ENCODE data around the gene SYNE1. TPM values are rescaled to one million over a fixed set of nuclear protein-coding genes. Genes with fewer than 3 reads are reported as not detected.

Gene SYNE1
- total RNA-seq, 1 experiment from 2014 or later, result 0.85 TPM

GRCh38 chr6:152309648-152310047 lies 327.5 kb downstream of the SYNE1 start:
- DNase-seq (ENCODE audit: low spot score), result no peak
- in situ Hi-C loops (cut with HindIII; ENCODE audit: low sequenced_read_pairs), result no loop called here

GRCh38 chr6:152309006-152309405 lies 328.2 kb downstream of the SYNE1 start:
- in situ Hi-C loops (cut with HindIII; ENCODE audit: low sequenced_read_pairs), result no loop called here

GRCh38 chr6:152308306-152308705 lies 328.9 kb downstream of the SYNE1 start:
- DNase-seq (ENCODE audit: low spot score), result no peak
- in situ Hi-C loops (cut with HindIII; ENCODE audit: low sequenced_read_pairs), result no loop called here

More at GRCh38 chr6:152309006-152309405, 328.2 kb downstream of the SYNE1 start:
- DNase-seq (ENCODE audit: low spot score), result no peak

GRCh38 chr6:152305672-152306071 lies 331.5 kb downstream of the SYNE1 start:
- no peak for DNase-seq (ENCODE audit: low spot score)
- in situ Hi-C loops (cut with HindIII; ENCODE audit: low sequenced_read_pairs), result no loop called here

- in situ Hi-C loops (cut with HindIII; ENCODE audit: low sequenced_read_pairs), result no loop called here
- DNase-seq (ENCODE audit: low spot score), result peak; percentile 93
These were observed 335.2 kb downstream of the SYNE1 start for GRCh38 chr6:152301765-152302568.

- in situ Hi-C loops (cut with HindIII; ENCODE audit: low sequenced_read_pairs), result no loop called here
- peak; percentile 40 for DNase-seq (ENCODE audit: low spot score)
These were observed 336.0 kb downstream of the SYNE1 start for GRCh38 chr6:152301021-152301764.

GRCh38 chr6:152300517-152300916 lies 336.6 kb downstream of the SYNE1 start:
- DNase-seq (ENCODE audit: low spot score), result peak; percentile 67
- in situ Hi-C loops (cut with HindIII; ENCODE audit: low sequenced_read_pairs), result no loop called here

GRCh38 chr6:152298848-152299735 lies 338.1 kb downstream of the SYNE1 start:
- in situ Hi-C loops (cut with HindIII; ENCODE audit: low sequenced_read_pairs), result no loop called here

GRCh38 chr6:152298055-152298647 lies 339.0 kb downstream of the SYNE1 start:
- DNase-seq (ENCODE audit: low spot score), result peak; percentile 68
- in situ Hi-C loops (cut with HindIII; ENCODE audit: low sequenced_read_pairs), result no loop called here

More at GRCh38 chr6:152298848-152299735, 338.1 kb downstream of the SYNE1 start:
- peak; percentile 84 for DNase-seq (ENCODE audit: low spot score)

- in situ Hi-C loops (cut with HindIII; ENCODE audit: low sequenced_read_pairs), result no loop called here
- peak; percentile 16 for DNase-seq (ENCODE audit: low spot score)
These were observed 340.4 kb downstream of the SYNE1 start for GRCh38 chr6:152296648-152297376.

- in situ Hi-C loops (cut with HindIII; ENCODE audit: low sequenced_read_pairs), result no loop called here
- DNase-seq (ENCODE audit: low spot score), result peak; percentile 20
These were observed 341.2 kb downstream of the SYNE1 start for GRCh38 chr6:152295920-152296319.

GRCh38 chr6:152295346-152295745 lies 341.8 kb downstream of the SYNE1 start:
- in situ Hi-C loops (cut with HindIII; ENCODE audit: low sequenced_read_pairs), result no loop called here

GRCh38 chr6:152293404-152293803 lies 343.8 kb downstream of the SYNE1 start:
- in situ Hi-C loops (cut with HindIII; ENCODE audit: low sequenced_read_pairs), result no loop called here
- DNase-seq (ENCODE audit: low spot score), result peak; percentile 96

More at GRCh38 chr6:152295346-152295745, 341.8 kb downstream of the SYNE1 start:
- DNase-seq (ENCODE audit: low spot score), result no peak

GRCh38 chr6:152292555-152292954 lies 344.6 kb downstream of the SYNE1 start:
- in situ Hi-C loops (cut with HindIII; ENCODE audit: low sequenced_read_pairs), result no loop called here
- peak; percentile 29 for DNase-seq (ENCODE audit: low spot score)

GRCh38 chr6:152290693-152291092 lies 346.5 kb downstream of the SYNE1 start:
- DNase-seq (ENCODE audit: low spot score), result no peak
- in situ Hi-C loops (cut with HindIII; ENCODE audit: low sequenced_read_pairs), result no loop called here

- in situ Hi-C loops (cut with HindIII; ENCODE audit: low sequenced_read_pairs), result no loop called here
- DNase-seq (ENCODE audit: low spot score), result no peak
These were observed 359.3 kb downstream of the SYNE1 start for GRCh38 chr6:152277826-152278329.

- in situ Hi-C loops (cut with HindIII; ENCODE audit: low sequenced_read_pairs), result no loop called here
- DNase-seq (ENCODE audit: low spot score), result no peak
These were observed 363.5 kb downstream of the SYNE1 start for GRCh38 chr6:152273638-152274037.

GRCh38 chr6:152273002-152273401 lies 364.2 kb downstream of the SYNE1 start:
- DNase-seq (ENCODE audit: low spot score), result no peak
- in situ Hi-C loops (cut with HindIII; ENCODE audit: low sequenced_read_pairs), result no loop called here

All from G401 (cell line).